DND-41 (cell line): Measurements from ENCODE around the gene GPR148.

ENCODE experiments used
- ATAC-seq: fragments of 200-7000 bp; cut with Tn5 transposase; 3 replicates; pipeline ENCODE4 v1.9.1; 2021; ENCODE audit warnings: low read depth; ENCODE audit not compliant: insufficient read depth
- DNase-seq: peaks from one replicate; pipeline ENCODE4 v3.0.0-alpha.2; 2020
- H2AFZ ChIP-seq: 2 replicates; pipeline ENCODE4 v1.6.0; 2012; ENCODE audit warnings: low read depth, low read length
- H3K27ac ChIP-seq: 2 replicates; pipeline ENCODE4 v1.5.1; 2012; ENCODE audit warnings: low read length, inconsistent platforms
- H3K27me3 ChIP-seq: fragments of 200-600 bp; sonication (generic); 2 replicates; pipeline ENCODE4 v1.6.0; 2012; ENCODE audit warnings: low read length, mild to moderate bottlenecking, inconsistent platforms; ENCODE audit not compliant: insufficient read depth, poor library complexity
- H3K36me3 ChIP-seq: 2 replicates; pipeline ENCODE4 v1.5.1; 2012; ENCODE audit warnings: low read length, inconsistent platforms; ENCODE audit not compliant: insufficient read depth
- H3K4me1 ChIP-seq: 2 replicates; pipeline ENCODE4 v1.5.1; 2012; ENCODE audit warnings: mild to moderate bottlenecking, low read length; ENCODE audit not compliant: insufficient read depth
- H3K4me2 ChIP-seq: 2 replicates; pipeline ENCODE4 v1.6.0; 2012; ENCODE audit warnings: mild to moderate bottlenecking, moderate library complexity, low read length, inconsistent platforms; ENCODE audit not compliant: insufficient read depth
- H3K4me3 ChIP-seq, 2 experiments: fragments of 200-600 bp in 1 of 2; shearing (Covaris generic) in 1 of 2; 2 replicates each; pipeline ENCODE4 v1.5.1; 2012 to 2016; ENCODE audit warnings: inconsistent platforms in 2 of 2, low read length in 2 of 2, mild to moderate bottlenecking in 2 of 2, low read depth in 1 of 2, moderate library complexity in 1 of 2
- H3K79me2 ChIP-seq: 2 replicates; pipeline ENCODE4 v1.6.0; 2012; ENCODE audit warnings: low read length, inconsistent platforms; ENCODE audit not compliant: insufficient read depth
- H3K9ac ChIP-seq: 2 replicates; pipeline ENCODE4 v1.6.0; 2012; ENCODE audit warnings: low read depth, mild to moderate bottlenecking, inconsistent platforms, low read length, moderate library complexity
- H3K9me3 ChIP-seq: 2 replicates; pipeline ENCODE4 v1.5.1; 2012; ENCODE audit warnings: low read length, moderate library complexity, mild to moderate bottlenecking, inconsistent platforms; ENCODE audit not compliant: insufficient read depth, severe bottlenecking
- H4K20me1 ChIP-seq: 2 replicates; pipeline ENCODE4 v1.6.0; 2012; ENCODE audit warnings: low read length; ENCODE audit not compliant: insufficient read depth
- EZH2 ChIP-seq: IDR thresholded peaks from 3 replicates; pipeline ENCODE4 v1.6.1; 2012; ENCODE audit warnings: borderline replicate concordance, low read depth, mild to moderate bottlenecking, moderate library complexity, low read length, inconsistent platforms; ENCODE audit not compliant: severe bottlenecking
- TF ChIP-seq, protein P1 (sequence below): IDR thresholded peaks from 2 replicates; pipeline ENCODE4 v1.5.1; 2012; ENCODE audit warnings: borderline replicate concordance, low read length, moderate library complexity, mild to moderate bottlenecking; ENCODE audit not compliant: poor library complexity, severe bottlenecking; ENCODE audit errors: extremely low read depth

GPR148 gene

DNA sequence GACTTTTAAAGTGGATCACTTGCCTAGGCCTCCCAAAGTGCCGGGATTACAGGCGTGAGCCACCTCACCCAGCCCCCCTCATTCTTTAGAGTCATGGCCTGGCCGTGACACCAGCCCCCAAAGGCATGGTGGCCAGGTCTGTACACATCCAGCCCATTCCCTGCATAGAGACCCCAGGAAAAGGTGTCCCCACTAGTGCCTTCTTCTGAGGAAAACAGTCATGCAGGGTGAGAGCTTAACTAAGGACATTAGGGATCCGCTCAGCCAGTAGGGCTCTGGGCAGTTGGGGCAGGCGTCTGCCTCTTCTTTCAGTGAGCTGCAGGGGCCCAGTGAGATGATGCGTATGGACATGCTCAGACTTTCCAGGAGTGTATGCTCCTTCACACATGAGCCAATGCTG lies 20.8 kb downstream of the GPR148 start:
- Histone ChIP-seq H2AFZ (no peak overlapping the region), H4K20me1 (no peaks in the 10 kb centered on the region), H3K4me2 (no peak overlapping the region), H3K9me3 (no peaks in the 10 kb centered on the region), H3K4me3 (no peak overlapping the region), H3K36me3 (no peaks in the 10 kb centered on the region), H3K9ac (no peak overlapping the region), H3K27me3 (no peaks in the 10 kb centered on the region), H3K27ac (no peak overlapping the region), H3K4me1 (no peaks in the 10 kb centered on the region), H3K79me2 (no peaks in the 10 kb centered on the region)
- TF ChIP-seq, protein P1, sequence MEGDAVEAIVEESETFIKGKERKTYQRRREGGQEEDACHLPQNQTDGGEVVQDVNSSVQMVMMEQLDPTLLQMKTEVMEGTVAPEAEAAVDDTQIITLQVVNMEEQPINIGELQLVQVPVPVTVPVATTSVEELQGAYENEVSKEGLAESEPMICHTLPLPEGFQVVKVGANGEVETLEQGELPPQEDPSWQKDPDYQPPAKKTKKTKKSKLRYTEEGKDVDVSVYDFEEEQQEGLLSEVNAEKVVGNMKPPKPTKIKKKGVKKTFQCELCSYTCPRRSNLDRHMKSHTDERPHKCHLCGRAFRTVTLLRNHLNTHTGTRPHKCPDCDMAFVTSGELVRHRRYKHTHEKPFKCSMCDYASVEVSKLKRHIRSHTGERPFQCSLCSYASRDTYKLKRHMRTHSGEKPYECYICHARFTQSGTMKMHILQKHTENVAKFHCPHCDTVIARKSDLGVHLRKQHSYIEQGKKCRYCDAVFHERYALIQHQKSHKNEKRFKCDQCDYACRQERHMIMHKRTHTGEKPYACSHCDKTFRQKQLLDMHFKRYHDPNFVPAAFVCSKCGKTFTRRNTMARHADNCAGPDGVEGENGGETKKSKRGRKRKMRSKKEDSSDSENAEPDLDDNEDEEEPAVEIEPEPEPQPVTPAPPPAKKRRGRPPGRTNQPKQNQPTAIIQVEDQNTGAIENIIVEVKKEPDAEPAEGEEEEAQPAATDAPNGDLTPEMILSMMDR = no peak
- no peak for TF ChIP-seq EZH2
- DNase-seq = no peak
- no peak for ATAC-seq

DNA sequence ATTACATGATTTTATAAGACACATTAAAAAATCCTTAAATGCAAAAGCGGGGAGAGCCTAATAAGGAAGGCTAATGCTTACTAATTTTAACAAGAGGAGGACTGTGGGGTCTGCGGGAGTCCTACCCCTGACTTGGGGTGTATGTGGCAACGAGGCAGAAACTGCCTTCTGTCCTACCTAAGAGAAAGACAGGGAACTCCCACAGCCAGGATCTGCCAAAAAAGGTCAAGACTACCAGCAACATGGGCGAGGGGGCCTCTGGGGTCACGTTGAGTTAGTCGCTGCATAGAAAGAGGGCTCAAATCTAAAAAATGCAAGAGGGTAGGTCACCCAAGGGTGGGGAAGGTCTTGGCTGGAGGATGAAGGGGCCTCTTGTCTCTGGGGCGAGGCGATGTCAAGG lies 25.9 kb downstream of the GPR148 start:
- no peak for DNase-seq
- no peak overlapping the region for H3K4me3 ChIP-seq

DNA sequence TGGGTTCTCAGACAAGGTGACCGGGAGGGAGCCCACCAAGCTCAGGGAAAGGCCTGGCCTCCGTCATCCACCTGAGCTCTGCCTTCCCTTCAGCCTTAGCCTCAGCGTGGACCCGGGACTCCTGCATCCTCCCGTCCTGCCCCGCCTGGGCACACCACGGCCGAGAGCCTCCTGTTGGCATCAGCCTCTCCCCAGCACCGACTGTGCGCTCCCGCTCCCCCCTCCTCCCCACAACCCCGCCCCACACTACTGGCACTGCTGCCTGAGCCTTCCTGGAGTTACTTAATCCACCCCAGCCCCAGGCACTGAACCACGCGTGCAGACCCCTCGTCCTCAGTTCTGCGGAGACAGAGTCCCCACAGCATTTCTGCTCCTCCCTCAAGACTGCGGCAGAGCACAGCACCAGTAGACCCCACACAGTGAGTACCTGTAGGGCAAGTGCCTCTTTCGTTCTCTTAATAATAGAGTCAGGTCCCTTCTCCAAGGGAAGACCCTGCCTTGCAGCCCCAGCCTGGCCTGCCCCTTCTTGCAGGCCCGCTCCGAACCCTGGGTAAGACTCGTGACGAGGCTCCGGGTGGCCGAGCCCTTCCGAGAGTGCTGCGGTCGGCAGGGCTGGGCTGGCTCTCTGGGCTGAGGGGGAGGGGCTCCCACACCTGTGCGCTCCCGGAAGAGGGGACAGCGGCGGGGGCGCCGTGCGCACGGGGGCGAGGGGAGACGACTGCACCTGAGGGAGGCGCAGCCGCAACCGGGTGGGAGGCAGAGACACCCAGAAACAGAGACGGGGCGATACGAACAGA lies 26.6 kb downstream of the GPR148 start, which contains the start of gene AMER3:
AMER3 (plus strand) TSS at position 285 of the 797 bp plus-strand sequence. CDS start 6,533 bp downstream, outside the sequence.
- DNase-seq (no peak), ATAC-seq (no peak)
- Histone ChIP-seq H3K9ac (no peak within 1 kb of the TSS), H3K9me3 (no peaks in the 10 kb centered on the region), H3K4me2 (no peak within 1 kb of the TSS), H2AFZ (no peak within 1 kb of the TSS), H3K79me2 (no peaks in the 10 kb centered on the region), H3K4me1 (no peaks in the 10 kb centered on the region), H3K4me3 (no peak within 1 kb of the TSS), H4K20me1 (no peaks in the 10 kb centered on the region), H3K27ac (no peak within 1 kb of the TSS), H3K27me3 (no peaks in the 10 kb centered on the region), H3K36me3 (no peaks in the 10 kb centered on the region)
- TF ChIP-seq, protein P1 = no peak
- TF ChIP-seq EZH2 = no peak

More for the DNA sequence above, 25.9 kb downstream of the GPR148 start:
- H3K36me3 ChIP-seq = no peaks in the 10 kb centered on the region
- H3K79me2 ChIP-seq = no peaks in the 10 kb centered on the region
- no peak for TF ChIP-seq EZH2
- TF ChIP-seq, protein P1 = no peak
- no peaks in the 10 kb centered on the region for H4K20me1 ChIP-seq
- no peaks in the 10 kb centered on the region for H3K27me3 ChIP-seq
- H3K27ac ChIP-seq = no peak overlapping the region
- no peak for ATAC-seq
- no peaks in the 10 kb centered on the region for H3K4me1 ChIP-seq
- H3K9me3 ChIP-seq = no peaks in the 10 kb centered on the region
- no peak overlapping the region for H2AFZ ChIP-seq
- no peak overlapping the region for H3K9ac ChIP-seq
- H3K4me2 ChIP-seq = no peak overlapping the region
